ENCODE measurements around the gene GTF3C2. TPM values are rescaled to one million over a fixed set of nuclear protein-coding genes. Genes with fewer than 3 reads are reported as not detected.

The GTF3C2 gene
- 70.0 and 77.4 TPM in 2 replicates for total RNA-seq

- intact Hi-C loops (cut with micrococcal nuclease): loop anchor here (1.0 to 5.0 kb wide), 16 partner anchors 14 to 572 kb away; partner anchors contain the start of genes AGBL5, ATRAID, CAD and CCDC121
Measured at GRCh38 chr2:27356382-27357181, at the start of gene GTF3C2. GTF3C2 (minus strand) TSS chr2:27356764; CDS start chr2:27343554, 13,210 bp downstream.

GRCh38 chr2:27400348-27401135 lies 44.0 kb upstream of the GTF3C2 start:
- intact Hi-C loops (cut with micrococcal nuclease): loop anchor here (10.0 kb wide), 1 partner anchor 186 kb away; the partner anchor contains the start of genes ATRAID, CAD and SLC5A6

GRCh38 chr2:27398962-27399361 lies 42.4 kb upstream of the GTF3C2 start:
- intact Hi-C loops (cut with micrococcal nuclease): no loop called here

GRCh38 chr2:27393225-27393624 lies 36.7 kb upstream of the GTF3C2 start:
- intact Hi-C loops (cut with micrococcal nuclease): loop anchor here (2.0 kb wide), 1 partner anchor 16 kb away; the partner anchor contains the start of gene PPM1G

- intact Hi-C loops (cut with micrococcal nuclease): no loop called here
Measured at GRCh38 chr2:27390822-27391679, 34.5 kb upstream of the GTF3C2 start.

- intact Hi-C loops (cut with micrococcal nuclease): loop anchor here (2.0 kb wide), 1 partner anchor 59 kb away; the partner anchor contains the start of gene MPV17
Measured at GRCh38 chr2:27381577-27382181, 25.1 kb upstream of the GTF3C2 start.

GRCh38 chr2:27380626-27381545 lies 24.3 kb upstream of the GTF3C2 start, which contains the start of gene ZNF513:
ZNF513 (minus strand) TSS chr2:27380734; CDS start chr2:27380526, 208 bp downstream.
- intact Hi-C loops (cut with micrococcal nuclease): loop anchor here (1.0 to 2.0 kb wide), 7 partner anchors 11 to 282 kb away; partner anchors contain the start of genes EIF2B4, GTF3C2, IFT172 and MPV17

GRCh38 chr2:27379836-27380625 lies 23.5 kb upstream of the GTF3C2 start:
- intact Hi-C loops (cut with micrococcal nuclease): loop anchor here (1.0 to 2.0 kb wide), 7 partner anchors 10 to 283 kb away; partner anchors contain the start of genes EIF2B4, GTF3C2, IFT172 and MPV17

GRCh38 chr2:27379383-27379835 lies 22.8 kb upstream of the GTF3C2 start:
- intact Hi-C loops (cut with micrococcal nuclease): no loop called here

- intact Hi-C loops (cut with micrococcal nuclease): no loop called here
Measured at GRCh38 chr2:27378809-27379290, 22.3 kb upstream of the GTF3C2 start.

- intact Hi-C loops (cut with micrococcal nuclease): no loop called here
Measured at GRCh38 chr2:27378096-27378808, 21.7 kb upstream of the GTF3C2 start.

GRCh38 chr2:27377618-27378095 lies 21.1 kb upstream of the GTF3C2 start:
- intact Hi-C loops (cut with micrococcal nuclease): no loop called here

- intact Hi-C loops (cut with micrococcal nuclease): no loop called here
Measured at GRCh38 chr2:27376866-27377617, 20.5 kb upstream of the GTF3C2 start.

- intact Hi-C loops (cut with micrococcal nuclease): no loop called here
Measured at GRCh38 chr2:27376151-27376865, 19.7 kb upstream of the GTF3C2 start.

GRCh38 chr2:27375513-27376099 lies 19.0 kb upstream of the GTF3C2 start:
- intact Hi-C loops (cut with micrococcal nuclease): no loop called here
